NT2/D1 (cell line): ENCODE measurements around the gene MTHFSD.

ENCODE experiments used
- SUZ12 ChIP-seq: IDR thresholded peaks from 2 replicates; pipeline ENCODE4 v1.6.1; 2011; ENCODE audit not compliant: insufficient read length, insufficient read depth; ENCODE audit errors: extremely low read depth
- YY1 ChIP-seq: IDR thresholded peaks from 2 replicates; pipeline ENCODE4 v1.6.1; 2011; ENCODE audit not compliant: insufficient read length, insufficient read depth
- ZNF274 ChIP-seq: IDR thresholded peaks from 2 replicates; pipeline ENCODE4 v1.6.1; 2011; ENCODE audit warnings: mild to moderate bottlenecking, low read depth, low read length

DNA sequence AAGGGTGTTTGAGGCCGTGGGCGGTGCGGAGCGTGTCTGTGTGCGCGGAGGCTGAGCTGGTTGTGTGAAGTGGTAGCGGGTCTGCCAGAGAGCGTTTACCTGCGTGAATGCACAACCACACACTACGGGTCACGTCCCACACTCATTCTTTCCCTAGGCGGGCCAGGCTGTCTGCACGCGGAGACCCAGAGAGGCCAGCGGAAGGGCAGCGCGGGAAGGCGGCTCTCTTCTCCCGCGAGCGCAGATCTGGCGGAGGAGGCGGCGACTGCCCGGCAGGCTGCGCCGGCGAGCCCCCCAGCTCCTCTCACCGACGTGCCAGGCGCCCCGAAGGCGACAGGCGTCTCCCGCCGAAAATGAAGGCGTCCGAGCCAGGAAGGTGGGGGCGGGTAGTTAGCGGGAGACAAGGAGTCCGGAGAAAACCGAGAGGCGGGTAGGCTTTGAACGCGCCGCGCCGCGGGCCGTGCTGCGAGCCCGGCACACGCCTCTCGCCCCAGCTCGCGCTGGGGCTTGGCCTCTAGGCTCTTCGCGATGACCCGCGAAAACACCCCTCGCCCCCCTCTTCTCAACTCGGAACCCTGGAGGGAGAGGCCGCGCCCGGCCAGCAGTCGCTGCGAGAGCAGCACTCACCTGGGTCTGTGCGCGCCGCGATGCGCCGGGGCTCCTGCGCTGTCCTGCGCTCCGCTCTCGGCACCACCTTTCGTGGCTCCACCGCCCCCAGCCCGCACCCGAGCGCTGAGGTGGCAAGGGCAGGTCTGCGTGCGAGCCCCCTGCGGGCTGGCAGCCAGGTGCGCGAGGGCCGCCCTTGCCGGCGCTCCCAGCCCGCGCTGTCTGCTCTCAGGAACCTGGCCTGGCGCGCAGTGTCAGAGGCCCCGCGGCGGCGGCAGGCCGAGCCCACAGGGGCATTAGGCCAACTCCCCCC, 46.7 kb downstream of the MTHFSD start:
- TF ChIP-seq SUZ12 (peak; percentile 100), YY1 (no peak), ZNF274 (no peak)
